GM18520 (cell line): ENCODE measurements around the gene TBC1D32.
"Not testable (repeated sequence)": the region's sequence is repeated elsewhere in the genome, so short reads cannot be mapped to it uniquely, and the experiment has no call there.

Source experiments
- ATAC-seq: cut with Tn5 transposase; IDR thresholded peaks from one replicate; pipeline ENCODE4 v1.9.1; 2021; ENCODE audit not compliant: unreplicated experiment

Gene TBC1D32

DNA sequence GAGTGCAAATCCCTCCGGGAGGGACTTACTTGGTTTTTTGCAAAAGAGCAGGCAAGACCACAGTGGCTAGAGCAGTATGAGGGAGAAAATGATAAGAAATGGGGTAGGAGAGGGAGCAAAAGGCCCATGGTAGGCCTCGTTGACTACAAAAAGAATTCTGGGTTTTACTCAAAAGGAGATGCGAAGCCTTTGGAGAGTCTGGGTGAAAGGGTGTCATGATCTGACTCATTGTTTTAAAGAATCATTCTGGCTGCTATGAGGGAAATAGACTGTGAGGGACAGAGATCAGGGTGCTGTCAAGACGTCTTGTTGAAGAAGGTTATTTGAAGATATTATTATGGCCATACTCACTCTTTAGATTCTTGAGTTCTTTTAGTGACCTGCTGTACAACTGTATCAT, 13.0 kb downstream of the TBC1D32 start:
- no peak for ATAC-seq

DNA sequence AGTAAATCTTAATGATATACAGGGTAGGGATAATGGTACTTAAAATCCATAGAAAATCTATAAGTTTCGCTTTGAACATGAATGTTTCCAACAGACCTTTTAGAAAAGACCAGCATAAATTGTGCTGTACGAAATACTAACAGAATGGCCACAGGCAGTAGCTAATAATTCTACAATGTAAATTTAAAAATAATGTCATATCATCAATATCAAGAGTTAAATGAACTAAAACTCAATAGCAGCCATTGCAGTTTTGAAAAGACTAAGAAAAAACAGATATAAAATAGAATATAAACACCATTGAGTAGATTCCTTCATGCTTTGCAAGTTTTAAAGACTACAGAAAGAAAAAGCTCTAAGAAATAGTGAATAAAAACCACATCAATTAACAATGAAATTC, 14.7 kb downstream of the TBC1D32 start:
- ATAC-seq, result no peak

DNA sequence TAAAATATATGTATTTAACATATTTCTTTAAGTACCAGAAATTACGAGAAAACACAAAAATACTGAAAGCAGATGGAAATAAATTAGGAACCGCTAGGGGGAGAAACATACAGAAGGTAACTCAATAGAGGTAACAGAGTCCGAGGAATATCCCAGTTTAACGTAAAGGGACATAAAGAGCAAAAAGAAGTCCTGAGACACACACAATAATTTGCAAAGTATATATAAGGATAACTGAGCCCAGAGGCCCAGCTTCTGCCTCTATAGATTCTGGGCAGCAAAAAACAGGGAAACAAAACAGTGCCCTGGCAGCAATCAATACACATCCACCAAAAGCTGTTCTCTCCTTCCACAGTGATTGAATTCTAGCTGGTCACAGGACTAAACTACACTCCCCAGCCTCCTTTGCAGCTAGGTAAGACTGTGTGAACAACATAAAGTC, 15.1 kb downstream of the TBC1D32 start:
- no peak for ATAC-seq

DNA sequence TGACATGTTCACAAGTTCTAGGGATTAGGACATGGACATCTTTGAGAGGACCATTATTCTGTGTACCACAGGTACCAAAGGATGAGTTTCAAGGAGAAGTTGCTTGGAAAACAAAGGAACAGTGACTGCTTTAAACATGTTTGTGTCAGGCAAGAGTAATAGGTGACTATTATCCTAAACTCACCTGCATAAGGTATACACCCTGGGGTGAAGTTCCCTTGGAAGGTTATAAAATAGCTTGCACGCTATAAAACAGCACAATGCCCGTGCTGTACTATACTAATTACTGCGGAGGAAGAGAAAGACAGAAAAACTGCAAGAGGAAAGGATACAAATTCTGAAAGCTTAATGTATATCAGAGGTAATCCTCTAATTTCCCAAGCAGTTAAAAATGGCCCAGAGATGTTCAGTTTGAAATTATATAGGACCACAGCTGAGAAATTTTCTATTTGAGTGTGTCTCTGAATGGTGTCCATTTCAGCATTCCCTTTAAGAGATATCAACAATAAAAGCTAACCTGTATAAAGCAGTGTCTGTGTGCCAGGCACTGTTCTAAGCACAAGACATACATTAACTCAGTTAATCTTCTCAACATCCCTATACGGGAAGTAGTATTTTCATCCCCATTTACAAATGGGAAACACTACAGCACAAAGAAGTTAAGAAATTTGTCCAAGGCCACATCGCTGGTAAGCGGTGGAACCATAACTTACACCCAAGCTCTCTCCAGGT, 19.7 kb downstream of the TBC1D32 start:
- no peak for ATAC-seq

GRCh38 chr6:121311814-121312213, 22.5 kb downstream of the TBC1D32 start:
- ATAC-seq, result not testable (repeated sequence)

DNA sequence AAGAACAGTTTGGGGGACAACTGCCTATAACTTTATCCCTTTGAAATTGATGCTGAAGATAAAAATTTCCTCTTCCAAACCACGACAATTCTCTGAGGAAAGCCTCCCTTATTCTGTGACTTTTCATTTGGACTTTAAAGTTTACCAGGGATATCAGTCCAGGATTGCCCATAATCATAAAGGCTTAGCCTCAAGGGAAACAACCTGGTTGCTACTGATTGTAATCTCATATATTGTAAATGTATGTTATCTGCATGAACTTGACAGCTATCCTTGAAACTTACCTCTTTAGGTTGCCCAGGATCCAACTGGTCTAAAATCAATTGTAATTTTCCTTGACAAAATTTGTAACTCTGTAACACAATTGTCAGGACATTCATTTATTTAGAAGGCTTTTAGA, 23.8 kb downstream of the TBC1D32 start:
- no peak for ATAC-seq

- ATAC-seq, result no peak
These were observed 24.4 kb downstream of the TBC1D32 start for GRCh38 chr6:121309768-121310469.

GRCh38 chr6:121305957-121306607, 28.2 kb downstream of the TBC1D32 start:
- ATAC-seq, result peak; percentile 64

DNA sequence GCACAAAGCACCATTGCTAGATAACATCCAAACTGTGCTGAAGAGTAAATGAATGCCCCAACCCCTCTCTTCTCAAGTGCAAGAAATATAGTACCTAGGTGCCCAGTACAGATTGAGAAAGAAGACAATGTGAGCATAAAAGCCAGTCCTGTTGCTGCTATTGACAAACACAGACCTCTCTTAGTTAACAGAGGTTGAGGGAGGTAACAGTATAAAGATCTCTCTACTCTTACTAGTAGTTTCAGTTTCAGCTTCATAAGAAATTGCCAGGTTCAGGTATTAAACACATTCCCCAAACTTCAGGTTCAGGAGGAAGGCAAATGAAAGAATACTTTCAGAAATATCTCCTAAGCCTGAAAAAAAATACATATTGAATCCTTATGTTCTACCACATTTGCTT, 31.4 kb downstream of the TBC1D32 start:
- ATAC-seq, result peak; percentile 60

DNA sequence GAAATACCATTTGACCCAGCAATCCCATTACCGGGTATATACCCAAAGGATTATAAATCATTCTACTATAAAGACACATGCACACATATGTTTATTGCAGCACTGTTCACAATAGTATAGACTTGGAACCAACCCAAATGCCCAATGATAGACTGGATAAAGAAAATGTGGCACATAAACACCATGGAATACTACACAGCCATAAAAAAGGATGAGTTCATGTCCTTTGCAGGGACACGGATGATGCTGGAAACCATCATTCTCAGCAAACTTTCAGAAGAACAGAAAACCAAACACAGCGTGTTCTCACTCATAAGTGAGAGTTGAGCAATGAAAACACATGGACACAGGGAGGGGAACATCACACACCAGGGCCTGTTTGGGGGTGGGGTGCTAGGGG, 33.1 kb downstream of the TBC1D32 start:
- ATAC-seq, result not testable (repeated sequence)

DNA sequence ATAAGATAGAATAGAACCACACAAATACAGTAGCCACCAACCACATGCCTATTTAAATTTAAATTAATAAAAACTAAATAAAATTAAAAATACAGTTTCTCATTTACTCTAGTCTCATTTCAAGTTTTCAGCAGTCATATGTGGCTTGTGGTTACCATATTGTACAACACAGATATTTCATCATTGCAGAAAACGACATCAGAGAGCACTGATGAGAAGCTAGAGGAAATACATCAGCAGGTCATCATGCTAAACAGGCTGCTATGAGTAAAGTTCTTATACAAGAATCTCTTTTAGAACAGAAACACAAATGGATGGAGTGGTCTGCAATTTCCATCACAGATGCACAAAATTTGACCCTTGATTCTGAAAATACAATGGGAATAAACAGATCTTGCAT, 36.6 kb downstream of the TBC1D32 start:
- no peak for ATAC-seq

DNA sequence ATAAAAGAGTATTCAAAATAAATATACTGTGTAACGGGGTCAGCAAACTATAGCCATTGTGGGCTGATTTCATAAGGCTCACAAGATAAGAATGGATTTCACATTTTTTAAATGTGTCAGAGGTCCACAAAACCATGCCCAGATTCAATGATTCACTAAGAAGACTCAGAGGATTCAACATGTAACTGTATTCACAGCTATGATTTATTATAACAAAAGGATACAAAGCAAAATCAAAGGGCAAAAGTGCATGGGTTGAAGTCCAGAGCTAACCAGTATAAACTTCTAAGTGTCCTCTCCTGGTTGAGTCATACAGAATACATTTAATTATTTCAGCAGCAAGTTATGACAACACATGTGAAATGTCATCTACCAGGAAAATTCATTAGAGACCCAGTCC, 49.2 kb downstream of the TBC1D32 start:
- ATAC-seq, result no peak

GRCh38 chr6:121274666-121275295, 59.5 kb downstream of the TBC1D32 start:
- ATAC-seq, result no peak

DNA sequence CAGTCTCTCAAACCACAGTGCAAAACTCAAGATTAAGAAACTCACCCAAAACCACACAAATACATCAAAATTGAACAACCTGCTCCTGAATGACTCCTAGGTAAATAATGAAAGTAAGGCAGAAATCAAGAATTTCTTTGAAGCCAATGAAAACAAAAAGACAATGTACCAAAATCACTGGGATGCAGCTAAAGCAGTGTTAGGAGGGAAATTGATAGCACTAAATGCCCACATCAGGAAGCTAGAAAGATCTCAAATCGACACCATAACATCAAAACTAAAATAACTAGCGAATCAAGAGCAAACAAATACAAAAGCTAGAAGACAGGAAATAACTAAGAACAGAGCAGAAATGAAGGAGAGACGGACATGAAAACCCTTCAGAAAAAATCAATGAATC, 70.5 kb downstream of the TBC1D32 start:
- ATAC-seq, result no peak

DNA sequence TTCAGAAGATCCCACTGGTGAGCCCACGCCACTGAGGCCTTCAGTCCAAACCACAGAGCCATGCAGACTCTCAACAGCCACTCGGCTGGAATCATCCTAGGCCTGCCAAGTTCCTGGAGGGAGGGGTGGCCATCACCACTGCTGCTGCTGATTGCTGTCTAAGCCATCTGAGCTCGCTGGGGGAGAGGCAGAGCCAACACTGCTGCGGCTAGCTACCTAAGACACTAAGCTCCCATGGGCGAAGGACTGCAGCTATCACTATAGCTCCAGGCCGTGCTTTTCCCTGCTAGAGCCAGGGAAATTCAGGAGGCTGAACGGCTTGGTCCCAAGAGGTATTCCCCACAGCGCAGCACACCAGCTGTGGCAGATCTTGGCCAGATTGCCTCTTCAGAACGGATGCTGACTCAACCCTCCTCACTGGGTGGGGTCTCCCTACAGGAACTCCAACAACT, 73.6 kb downstream of the TBC1D32 start:
- ATAC-seq, result no peak

GRCh38 chr6:121247386-121247785, 86.9 kb downstream of the TBC1D32 start:
- ATAC-seq, result no peak

DNA sequence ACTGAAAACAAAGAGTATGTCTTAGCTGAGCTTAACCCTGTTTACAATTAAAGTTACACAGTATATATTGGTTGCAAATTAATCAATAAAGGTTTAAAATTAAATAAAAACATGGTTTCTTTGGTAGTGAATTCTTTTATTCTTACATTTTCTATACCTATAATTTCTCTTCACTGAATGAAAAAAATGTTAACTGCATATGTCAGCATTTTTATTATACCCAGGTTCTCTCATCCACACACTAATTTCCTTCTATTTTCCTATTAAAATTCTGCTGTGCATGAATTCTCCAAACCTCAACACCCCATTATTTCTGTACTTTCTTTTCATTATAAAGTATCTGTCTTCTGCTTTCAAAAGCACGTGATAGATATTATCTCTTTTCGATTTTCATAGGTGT, 91.9 kb downstream of the TBC1D32 start:
- ATAC-seq, result no peak

GRCh38 chr6:121237859-121238258, 96.4 kb downstream of the TBC1D32 start:
- no peak for ATAC-seq

- no peak for ATAC-seq
These were observed 97.3 kb downstream of the TBC1D32 start for GRCh38 chr6:121236984-121237383.

DNA sequence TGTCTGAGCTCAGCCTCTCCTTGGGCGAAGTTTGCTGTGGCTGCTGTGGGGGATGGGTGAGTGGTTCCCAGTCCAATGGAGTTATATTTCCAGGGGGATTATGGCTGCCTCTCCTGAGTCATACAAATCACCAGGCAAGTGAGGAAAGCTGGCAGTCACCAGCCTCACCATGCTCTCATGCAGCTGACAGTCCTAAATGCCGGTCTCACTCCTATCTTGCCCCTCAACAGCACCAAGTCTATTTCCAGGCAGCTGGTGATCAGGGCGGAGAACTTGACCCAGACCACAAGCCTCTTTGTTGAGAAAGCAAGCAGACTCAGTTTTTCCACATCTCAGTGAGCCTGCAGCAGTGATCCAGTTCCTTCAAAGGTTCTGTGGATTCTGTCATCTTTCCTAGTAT, 98.9 kb downstream of the TBC1D32 start:
- no peak for ATAC-seq

DNA sequence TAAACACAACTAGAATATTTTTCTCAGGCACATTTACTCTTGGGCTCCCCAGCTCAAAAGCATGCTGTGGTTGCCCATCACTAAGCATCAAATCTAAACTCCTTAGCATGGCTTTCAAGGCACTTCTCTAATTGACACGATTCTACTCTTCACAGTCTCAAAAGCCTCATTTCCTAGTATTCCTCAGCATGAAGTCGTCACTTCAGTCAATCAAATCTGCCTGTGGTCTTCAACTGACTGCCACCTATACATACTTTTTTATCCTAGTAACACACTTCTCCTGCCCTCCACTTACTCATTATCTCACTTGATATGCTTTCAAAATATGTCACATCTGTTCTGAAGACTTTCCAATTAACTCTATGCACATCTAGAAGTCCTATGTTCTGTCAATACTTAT, 110.3 kb downstream of the TBC1D32 start:
- ATAC-seq, result no peak

DNA sequence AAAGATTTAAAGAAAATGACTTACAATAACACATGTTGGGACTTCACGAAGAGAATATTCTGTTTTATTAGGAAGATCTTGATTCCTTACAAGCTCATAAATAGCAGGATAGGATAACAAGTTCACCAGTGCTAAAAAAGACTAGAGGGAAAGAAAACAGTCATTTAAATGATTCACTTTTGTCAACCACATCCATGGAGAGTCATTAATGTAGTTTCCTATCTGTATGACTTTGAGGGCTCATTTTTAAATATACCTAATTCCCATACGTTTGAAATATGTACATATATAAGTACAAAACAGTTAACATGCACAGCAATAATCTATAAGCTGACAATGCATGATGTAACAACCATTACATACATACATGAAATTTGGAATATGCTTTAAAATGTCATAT, 111.1 kb downstream of the TBC1D32 start:
- no peak for ATAC-seq
